SU-DHL-6 (cell line): Measurements from ENCODE around the gene HOXA9.

Experiments used
- CTCF ChIP-seq: fragments of 200-600 bp; sonication (generic); IDR thresholded peaks from one replicate; pipeline ENCODE4 v1.5.1; 2017; ENCODE audit warnings: antibody characterized with exemption, mild to moderate bottlenecking, low read length, moderate library complexity; ENCODE audit not compliant: insufficient read depth, poor library complexity, severe bottlenecking
- EZH2phosphoT487 ChIP-seq: fragments of 200-600 bp; sonication (generic), shearing (Covaris generic); conservative IDR thresholded peaks from 2 replicates; pipeline ENCODE4 v1.6.1; 2018; ENCODE audit warnings: mild to moderate bottlenecking, antibody characterized with exemption, low read length, moderate library complexity, mixed read lengths

GRCh38 chr7:27164045-27164366 lies 1.3 kb downstream of the HOXA9 start:
- TF ChIP-seq EZH2phosphoT487 (no peak), CTCF (no peak)
